ENCODE data around the gene ZMYND8.
A peak's percentile ranks its signal among the peaks of the same experiment; 100 is the strongest.
"Not testable (repeated sequence)": the region's sequence is repeated elsewhere in the genome, so short reads cannot be mapped to it uniquely, and the experiment has no call there.

ZMYND8 gene

GRCh38 chr20:47246061-47246777 is 110.3 kb downstream of the ZMYND8 start:
- no peak for DNase-seq (ENCODE audit: low read depth in 2 of 2)

- DNase-seq (ENCODE audit: low read depth in 2 of 2): not testable (repeated sequence)
Observed at GRCh38 chr20:47245166-47245565, 111.3 kb downstream of the ZMYND8 start.

DNA sequence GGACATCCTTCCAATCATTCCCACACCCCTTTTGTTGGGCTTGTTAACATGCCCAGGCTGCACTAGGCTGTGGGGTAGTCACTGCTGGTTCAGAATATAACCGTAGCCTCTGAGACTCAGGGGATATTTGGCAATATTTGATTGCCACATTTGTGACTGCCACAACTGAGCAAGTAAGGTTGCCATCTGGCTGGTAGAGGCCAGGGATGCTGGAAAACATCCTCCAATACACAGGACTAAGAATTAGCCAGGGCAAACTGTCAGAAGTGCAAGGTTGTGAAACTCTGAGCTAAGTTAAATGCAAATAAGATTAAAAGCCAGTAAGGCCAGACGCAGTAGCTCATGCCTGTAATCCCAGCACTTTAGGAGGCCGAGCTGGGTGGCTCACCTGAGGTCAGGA is 112.0 kb downstream of the ZMYND8 start:
- no peak for DNase-seq (ENCODE audit: low read depth in 2 of 2)

DNA sequence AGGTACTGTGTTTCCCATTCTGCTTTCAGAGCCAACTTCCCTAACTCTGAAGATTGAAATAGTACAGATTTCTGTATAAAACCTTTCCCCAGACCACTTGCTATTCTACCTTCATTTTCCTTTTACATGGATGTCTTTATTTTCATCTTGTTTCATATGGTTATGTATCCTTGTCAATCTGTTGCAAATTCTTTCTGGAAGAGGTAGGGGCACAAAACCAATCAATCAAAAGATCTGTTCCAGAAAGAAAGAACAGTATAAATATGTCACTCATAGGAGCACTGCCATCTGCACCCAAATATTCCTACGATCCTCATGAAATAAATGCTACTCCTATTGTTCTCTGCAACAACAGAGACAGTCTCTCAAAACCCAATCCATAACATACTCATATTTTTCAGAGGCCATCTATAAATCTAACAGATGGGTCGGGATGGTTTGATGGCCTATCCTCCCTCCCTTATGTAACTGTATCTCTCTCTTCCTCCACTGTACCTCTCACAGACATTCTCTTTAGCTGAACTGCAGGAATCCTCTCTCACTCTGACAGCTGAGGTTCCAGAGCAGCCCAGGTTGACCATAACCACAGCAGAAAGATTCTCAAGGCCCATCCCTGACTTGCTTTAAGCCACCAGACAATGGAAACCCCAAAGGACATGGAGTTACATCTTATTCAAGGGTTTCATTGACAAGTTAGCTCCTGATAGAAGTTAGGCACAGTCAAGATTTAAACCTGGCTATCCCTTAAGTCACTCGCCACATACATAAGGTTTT is 112.8 kb downstream of the ZMYND8 start:
- DNase-seq (ENCODE audit: low read depth in 2 of 2): no peak

DNA sequence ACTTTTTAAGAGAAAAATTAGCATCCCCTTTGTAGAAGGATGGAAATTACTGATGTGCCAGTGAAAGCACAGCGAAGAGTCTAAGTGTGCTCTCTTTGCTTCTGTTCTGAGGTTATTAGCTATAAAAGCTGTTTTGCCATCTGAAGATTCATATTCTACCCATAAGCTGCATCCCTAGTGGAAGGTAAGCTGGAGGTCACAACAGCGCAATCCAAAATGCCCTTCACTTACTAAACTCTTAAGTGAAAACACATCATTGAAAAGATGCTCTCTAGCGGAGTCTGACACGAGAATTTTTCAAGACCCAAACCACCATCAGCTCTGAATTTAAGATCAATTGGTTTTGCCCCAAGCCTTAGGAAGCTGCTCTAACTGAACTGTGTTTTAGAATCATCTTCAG is 113.5 kb downstream of the ZMYND8 start:
- DNase-seq (ENCODE audit: low read depth in 2 of 2): no peak

DNA sequence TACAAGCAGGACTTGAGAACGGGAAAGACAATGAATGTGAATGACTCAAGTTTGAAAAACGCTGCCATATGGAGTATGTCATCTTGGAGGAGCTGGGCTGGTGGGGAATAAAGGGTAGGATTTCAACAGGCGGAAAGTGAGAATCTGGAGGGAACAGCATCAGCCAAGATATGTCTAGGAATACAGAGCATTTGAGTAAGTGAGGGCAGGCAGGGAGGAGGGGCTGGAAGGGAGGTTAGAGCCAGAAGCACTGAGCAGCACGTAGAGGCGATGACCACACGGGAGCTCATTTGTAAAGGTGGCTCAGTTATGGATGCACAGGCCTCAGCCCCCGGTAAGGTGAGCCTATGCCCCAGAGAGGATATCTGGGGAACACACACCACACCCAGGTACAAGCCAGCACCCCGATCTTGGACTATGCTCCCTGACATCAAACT is 115.1 kb downstream of the ZMYND8 start:
- DNase-seq (ENCODE audit: low read depth in 2 of 2): peak; percentile 75 to 79

DNA sequence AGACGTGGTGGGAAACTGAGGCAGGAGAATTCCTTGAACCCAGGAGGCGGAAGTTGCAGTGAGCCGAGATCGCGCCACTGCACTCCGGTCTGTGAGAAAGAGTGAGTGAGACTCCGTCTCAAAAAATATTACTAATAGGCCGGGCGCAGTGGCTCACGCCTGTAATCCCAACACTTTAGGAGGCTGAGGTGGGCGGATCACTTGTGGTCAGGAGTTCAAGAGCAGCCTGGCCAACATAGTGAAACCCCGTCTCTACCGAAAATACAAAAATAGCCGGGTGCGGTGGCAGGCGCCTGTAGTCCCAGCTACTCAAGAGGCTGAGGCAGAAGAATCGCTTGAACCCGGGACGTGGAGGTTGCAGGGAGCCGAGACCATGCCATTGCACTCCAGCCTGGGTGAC is 116.4 kb downstream of the ZMYND8 start:
- DNase-seq (ENCODE audit: low read depth in 2 of 2): not testable (repeated sequence)

DNA sequence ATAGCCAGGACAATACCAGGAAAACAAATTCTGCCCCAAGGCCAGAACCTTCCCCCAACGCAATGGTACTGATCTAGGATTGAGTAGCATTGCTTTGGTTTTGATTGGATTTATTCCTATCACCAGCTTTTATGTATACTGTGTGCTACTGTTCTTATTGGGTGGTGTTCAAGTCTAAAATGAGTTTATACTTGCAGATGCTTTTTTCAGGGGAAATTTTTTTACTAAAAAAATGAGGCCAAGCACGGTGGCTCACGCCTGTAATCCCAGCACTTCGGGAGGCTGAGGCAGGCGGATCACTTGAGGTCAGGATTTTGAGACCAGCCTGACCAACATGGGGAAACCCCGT is 116.8 kb downstream of the ZMYND8 start:
- no peak for DNase-seq (ENCODE audit: low read depth in 2 of 2)

DNA sequence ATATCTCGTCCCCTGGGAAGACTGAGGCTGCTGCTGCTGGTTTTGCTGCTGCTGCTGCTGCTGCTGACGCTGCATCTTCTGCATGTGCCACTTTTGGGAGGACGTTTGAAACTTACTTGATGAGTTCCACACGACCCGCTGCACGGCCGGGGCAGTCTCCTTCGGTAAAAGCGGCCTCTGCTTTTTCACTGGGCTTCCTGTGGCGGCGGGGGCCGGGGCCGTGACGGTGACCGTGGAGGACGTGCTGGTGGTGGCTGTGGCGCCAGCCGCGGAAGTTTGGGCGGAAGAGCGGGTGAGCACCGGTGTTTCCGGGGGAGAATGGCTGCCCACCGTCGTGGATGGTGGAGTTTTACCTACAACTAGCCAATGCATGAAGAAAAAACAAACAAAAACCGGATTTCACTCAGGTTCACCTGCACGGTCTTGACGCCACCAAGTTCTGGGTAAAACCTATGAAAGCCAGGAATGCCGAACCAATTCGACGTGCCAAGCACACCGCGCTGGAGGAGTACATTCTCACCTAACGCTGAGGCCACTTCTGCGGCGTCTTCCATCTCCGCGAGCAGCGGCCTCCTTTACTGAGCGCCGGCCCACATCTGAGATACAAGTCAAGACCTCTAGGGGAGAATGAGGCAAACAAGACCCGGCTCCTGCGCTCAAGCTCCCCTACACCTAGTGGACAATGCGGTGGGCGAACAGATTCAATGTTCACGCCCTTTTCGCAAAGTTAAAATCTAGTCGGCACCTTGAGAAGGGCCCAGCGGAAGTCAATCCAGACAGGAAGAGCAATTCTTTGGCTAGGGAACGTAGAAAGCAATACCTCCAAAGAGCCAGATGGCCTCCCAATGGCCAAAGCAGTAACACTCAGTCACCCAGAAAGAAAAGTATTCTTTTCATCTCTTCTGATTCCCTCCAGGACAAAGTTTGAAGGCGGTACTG is 117.5 kb downstream of the ZMYND8 start:
- no peak for DNase-seq (ENCODE audit: low read depth in 2 of 2)

DNA sequence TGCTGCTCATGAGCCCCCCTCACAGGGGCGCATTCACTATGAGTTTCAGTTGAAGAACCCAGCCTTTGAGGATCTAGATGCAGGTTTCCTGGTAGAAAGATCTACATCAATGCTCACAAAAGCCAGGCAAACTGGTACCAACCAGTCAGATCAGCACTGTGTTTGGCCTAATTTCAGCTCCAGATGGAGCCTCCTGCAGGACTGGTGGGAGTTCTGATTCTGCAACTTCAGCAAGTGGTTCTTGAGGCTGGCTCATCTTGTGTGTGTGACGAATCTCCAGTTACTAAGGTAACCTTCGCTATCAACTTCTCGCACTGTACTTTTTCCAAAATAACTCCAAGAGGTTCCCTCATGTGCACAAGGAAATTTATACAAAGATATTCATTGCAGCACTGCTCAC is 118.8 kb downstream of the ZMYND8 start:
- DNase-seq (ENCODE audit: low read depth in 2 of 2): no peak

- DNase-seq (ENCODE audit: low read depth in 2 of 2): no peak
Observed at GRCh38 chr20:47236639-47236900, 119.9 kb downstream of the ZMYND8 start.

DNA sequence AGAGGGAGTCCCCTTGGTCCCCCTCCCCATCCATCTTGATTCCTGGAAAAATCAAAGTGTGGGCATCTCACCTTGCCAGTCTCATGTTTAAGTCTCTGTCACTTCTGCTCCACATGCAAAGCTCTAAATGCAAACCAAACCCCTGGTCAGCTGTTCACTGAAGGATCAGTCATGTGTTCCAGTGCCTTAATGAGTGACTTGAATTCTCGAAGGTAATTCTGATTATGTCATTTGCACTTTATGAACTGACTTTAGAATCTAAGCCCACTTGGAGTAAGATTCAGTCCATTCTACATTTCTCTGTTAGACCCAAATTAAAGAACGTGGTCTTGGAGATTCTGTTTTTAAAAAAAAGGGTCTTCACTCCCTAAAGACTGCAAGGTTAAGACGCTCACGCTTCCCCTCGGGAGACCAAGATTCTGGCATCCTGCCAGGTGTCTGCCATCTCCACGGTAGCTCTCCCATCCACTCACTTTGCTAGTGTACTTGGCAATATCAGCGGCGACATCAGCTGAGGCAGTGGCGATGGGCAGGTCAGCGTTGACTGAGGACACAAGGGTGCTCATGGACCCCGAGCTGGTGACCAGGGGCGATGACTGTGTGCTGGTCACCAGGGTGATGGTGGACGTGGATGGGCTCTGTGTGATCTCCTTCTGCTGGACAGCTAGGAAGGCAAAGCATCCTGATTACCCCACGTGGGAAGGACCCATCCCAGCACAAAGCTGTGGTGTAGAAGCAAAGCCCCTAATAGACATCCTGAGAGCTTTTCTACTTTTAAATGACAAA is 120.5 kb downstream of the ZMYND8 start:
- no peak for DNase-seq (ENCODE audit: low read depth in 2 of 2)

DNA sequence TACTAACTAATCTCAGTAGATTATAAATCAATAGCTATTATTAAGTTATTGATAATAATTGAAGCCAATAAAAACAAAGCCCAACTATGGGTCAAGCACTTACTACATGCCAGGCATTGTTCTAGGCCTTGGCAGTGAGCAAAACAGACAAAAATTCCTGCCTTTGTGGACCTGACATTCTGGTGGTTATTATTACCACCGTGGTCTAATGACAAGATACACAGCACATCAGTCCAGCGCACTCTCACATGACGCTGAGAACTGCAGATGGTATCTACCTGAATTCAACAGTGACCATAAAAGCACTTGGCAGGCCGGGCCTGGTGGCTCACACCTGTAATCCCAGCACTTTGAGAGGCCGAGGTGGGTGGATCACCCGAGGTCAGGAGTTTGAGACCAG is 121.4 kb downstream of the ZMYND8 start:
- no peak for DNase-seq (ENCODE audit: low read depth in 2 of 2)

GRCh38 chr20:47233333-47234188 is 122.9 kb downstream of the ZMYND8 start:
- peak; percentile 10 to 18 for DNase-seq (ENCODE audit: low read depth in 2 of 2)

- no peak for DNase-seq (ENCODE audit: low read depth in 2 of 2)
Observed at GRCh38 chr20:47232518-47232917, 124.0 kb downstream of the ZMYND8 start.

DNA sequence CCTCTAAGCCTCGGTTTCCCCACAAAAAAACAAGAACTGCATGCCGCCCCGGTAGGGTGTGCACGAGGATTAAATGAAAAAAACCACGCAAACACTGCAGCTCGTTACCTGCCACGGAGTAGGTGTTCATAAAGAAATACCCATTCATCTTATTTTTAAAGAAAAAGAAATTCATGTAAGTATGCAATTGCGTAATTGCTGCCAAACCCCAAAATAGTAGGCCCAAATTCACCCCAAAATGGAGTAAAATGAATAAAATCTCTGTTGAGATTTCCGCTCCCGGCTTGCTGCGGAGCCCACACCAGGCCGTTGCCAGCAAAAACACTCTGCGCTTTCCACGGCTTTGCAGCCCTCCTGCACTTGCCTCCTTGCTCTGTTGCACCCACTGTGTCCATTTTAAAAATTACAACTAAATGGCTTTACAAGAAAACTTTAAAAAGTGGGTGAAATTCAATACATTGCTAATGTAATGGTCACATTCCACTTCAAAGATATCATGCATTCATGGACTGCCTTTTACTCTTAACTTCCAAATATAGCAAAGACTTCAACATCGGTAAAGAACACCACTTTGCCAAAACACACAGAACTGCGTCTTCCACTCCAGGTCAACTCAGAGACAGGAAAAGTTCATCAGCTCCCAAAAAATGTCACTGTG is 125.0 kb downstream of the ZMYND8 start:
- peak; percentile 72 for DNase-seq (ENCODE audit: low read depth in 2 of 2)

DNA sequence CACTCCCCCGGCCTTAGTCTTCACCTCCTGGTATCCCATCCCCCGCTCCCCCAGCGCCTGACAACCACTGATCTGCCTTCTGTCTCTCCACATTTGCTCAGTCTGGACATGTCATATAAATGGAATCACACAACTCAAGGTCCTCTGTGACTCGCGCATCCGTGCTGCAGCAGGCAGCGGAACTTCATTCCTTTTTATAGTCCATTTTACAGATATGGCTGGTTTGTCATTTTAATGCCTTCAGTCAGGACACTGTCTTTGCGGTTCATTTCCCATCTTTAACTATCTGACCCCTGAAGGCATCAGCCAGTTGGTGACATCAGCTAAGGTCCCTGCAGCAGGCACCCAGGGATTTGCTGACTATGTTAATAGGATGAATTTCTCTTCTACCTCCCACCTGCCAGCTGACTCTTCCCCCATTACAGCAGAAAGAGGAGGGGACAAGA is 125.7 kb downstream of the ZMYND8 start:
- DNase-seq (ENCODE audit: low read depth in 2 of 2): peak in 1 of 2 experiments; percentile 7

DNA sequence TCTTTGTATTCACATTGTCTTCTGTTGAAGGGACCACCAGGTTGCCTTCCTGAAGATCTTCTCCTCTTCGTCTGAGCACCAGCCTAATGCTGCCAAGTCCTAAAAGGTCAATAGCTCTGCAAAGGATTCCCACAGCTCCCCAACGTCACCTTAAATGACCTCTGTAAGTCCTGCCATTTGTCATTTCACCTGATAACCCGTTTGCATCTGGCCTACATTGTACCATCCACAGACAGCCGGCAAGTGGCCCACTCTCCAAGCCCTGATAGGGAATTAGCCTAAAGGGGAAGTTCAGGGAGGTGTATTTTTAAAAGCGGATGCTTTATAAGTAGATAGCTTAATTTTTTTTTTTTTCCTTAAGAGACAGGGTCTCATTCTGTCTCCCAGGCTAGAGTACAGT is 127.8 kb downstream of the ZMYND8 start:
- no peak for DNase-seq (ENCODE audit: low read depth in 2 of 2)

- no peak for DNase-seq (ENCODE audit: low read depth in 2 of 2)
Observed at GRCh38 chr20:47227576-47227975, 128.9 kb downstream of the ZMYND8 start.

DNA sequence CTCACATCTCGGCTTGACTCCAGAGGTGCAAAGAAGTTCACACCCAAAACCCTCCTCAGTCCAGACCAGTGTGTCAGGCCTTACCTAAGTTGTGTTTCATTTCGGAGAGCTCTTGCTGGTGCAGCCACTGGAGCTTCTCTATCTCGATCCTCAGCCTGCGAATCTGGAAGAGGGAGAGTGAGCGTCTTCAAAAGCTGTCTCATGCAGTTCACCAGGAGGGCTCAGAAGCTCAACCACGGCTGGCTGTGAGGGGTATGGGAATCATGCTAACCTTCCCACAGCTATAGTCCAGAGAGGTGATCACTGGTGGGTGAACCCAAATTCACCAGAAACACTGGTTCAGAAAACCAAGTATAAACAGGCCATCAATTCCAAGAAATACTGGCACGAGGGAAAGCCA is 129.4 kb downstream of the ZMYND8 start:
- DNase-seq (ENCODE audit: low read depth in 2 of 2): no peak

Measured in fibroblast of skin of left quadriceps (primary cell).